LNCaP clone FGC (cell line): ENCODE measurements around the gene NAALADL2.

ENCODE experiments used
- DNase-seq: peaks from one replicate; pipeline ENCODE4 v3.0.0-alpha.2; 2011; ENCODE audit warnings: low read depth
- H3K4me3 ChIP-seq: 2 replicates; pipeline ENCODE4 v1.5.1; 2011; ENCODE audit warnings: mild to moderate bottlenecking, low read depth, low read length, control low read depth
- CTCF ChIP-seq: IDR thresholded peaks from 2 replicates; pipeline ENCODE4 v1.5.1; 2012; ENCODE audit warnings: mild to moderate bottlenecking; ENCODE audit not compliant: control insufficient read depth, insufficient read depth; ENCODE audit errors: extremely low read depth

The NAALADL2 gene

DNA sequence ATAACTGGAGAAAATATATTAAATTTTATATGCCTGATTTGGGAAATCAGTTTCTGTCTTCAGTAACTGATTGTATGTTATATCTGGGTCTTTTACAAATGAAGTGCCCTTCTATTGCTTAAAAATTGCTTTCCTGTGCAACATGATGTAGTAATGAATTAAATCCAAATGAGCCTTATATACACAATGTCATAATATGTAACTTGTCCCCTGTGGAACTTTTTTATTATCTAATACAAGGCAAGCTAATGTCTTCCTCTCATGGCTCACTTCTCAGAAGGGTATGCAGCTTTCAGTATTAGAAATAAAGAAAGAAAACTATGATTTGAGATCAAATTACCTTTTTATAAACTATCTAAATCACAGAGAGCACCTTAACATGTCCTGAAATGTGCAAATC, 248.9 kb downstream of the NAALADL2 start:
- TF ChIP-seq CTCF, result no peak
- DNase-seq, result no peak
- H3K4me3 ChIP-seq, result no peak overlapping the region

DNA sequence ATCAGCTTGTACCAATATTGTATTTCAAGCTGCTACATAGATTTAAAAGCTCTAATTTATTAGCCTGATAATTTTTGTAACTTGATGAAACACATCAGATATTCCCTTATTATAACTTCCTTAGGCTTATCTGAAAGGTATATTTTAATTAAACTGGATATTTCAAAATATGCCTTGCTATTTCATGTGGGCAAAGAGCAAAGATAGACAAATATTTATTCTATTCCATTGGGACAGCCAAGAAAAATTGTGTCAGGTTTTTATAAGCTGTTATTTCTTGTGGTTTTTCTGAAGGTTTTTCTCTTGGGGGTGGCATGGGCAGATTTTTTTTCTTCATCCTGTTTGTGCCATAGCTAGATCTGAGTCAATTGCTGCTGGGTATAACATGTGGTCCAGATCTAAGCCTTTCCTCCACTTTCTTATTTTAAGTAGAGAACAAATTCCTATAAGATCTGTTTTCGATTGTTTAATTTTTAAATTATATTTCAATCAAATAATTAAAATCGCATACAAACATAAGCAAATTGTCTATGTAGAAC, 249.5 kb downstream of the NAALADL2 start:
- DNase-seq, result no peak
- no peak overlapping the region for H3K4me3 ChIP-seq
- TF ChIP-seq CTCF, result no peak

DNA sequence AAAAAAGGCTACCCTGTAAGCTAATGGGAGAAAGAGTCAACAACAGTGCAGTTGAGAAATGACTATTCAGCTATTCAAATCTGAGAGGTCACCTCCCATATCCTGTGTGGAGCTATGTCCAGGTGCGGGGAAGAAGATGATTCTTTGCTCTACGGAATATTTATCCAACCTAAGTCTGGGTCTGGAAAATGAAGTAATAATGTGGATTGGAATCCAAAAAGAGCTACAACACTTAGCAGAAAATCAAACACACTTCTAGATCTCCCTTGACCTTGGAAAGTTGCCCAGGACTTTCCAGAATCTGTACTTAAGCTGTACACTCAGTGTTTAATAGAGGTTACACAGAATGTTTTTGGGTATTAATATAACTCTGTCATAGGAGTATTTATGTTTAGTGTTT, 251.9 kb downstream of the NAALADL2 start:
- no peak overlapping the region for H3K4me3 ChIP-seq
- DNase-seq, result no peak
- TF ChIP-seq CTCF, result no peak

GRCh38 chr3:175118382-175118941, 259.3 kb downstream of the NAALADL2 start:
- H3K4me3 ChIP-seq, result no peak overlapping the region
- DNase-seq, result no peak
- no peak for TF ChIP-seq CTCF

DNA sequence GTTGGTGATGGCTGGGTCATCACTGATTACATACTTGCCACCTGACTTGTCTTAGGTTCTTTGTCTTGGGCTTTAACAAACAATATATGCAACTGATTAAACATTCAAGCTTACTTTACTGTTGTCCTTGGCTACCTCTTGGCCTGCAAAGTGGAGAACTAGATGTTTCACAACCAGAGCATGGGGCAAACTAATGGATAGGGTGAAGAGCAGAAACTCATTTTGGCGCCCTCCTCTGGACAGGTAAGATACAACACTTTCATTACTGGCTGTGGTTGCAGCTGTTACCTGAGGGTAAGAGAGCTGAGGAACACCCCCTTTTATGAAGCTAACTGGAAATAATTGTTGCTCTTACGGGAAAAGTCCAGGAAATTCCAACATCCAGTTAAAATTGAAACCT, 262.1 kb downstream of the NAALADL2 start:
- TF ChIP-seq CTCF, result peak; percentile 57
- peak; percentile 91 for DNase-seq
- no peak overlapping the region for H3K4me3 ChIP-seq

GRCh38 chr3:175127075-175127662, 268.0 kb downstream of the NAALADL2 start:
- H3K4me3 ChIP-seq, result no peak overlapping the region
- no peak for TF ChIP-seq CTCF
- DNase-seq, result peak; percentile 95

GRCh38 chr3:175129126-175129525, 270.0 kb downstream of the NAALADL2 start:
- DNase-seq, result no peak
- no peak for TF ChIP-seq CTCF
- H3K4me3 ChIP-seq, result no peak overlapping the region
